CD4-positive, alpha-beta T cell treated with Interleukin-6 at 100 ng/mL for 8 hours (primary cell): ENCODE data around the gene RPS6KA3.
A peak's percentile ranks its signal among the peaks of the same experiment; 100 is the strongest.
"Not testable (repeated sequence)": the region's sequence is repeated elsewhere in the genome, so short reads cannot be mapped to it uniquely, and the experiment has no call there.

Experiments
- DNase-seq: peaks from one replicate; pipeline ENCODE4 v3.0.0-alpha.2; 2020; ENCODE audit warnings: mixed read lengths, low spot score

RPS6KA3 gene

DNA sequence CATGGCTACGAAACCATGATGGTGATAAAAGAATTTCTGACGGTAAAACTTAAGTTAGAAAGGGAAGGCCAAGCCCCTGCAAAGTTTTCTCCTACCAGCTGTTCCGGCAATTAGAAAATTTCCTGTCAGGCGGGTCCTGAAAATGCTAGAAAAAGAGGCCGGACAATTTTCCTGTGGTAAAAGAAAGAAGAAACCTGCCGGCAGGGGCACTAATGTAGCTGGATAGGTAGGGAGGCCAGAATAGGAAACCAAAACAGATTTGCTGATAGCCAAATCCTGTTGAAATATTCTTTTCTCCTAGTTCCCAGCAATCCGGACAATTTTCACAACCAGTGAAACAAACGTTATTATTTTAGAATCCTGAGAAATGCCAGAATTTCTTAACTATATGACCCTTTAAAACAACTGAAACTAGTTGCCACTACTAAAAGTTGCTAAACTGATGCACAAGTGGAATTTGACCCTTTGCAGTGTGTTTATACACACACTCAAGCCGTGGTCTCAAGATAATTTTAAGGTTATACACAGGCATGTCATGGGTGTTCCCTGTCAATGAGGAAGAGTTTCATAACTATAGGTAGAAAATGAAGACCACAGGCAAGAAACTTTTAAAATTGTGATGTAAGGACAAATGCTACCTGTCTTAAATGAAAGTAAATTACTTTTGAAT, 47.7 kb downstream of the RPS6KA3 start:
- no peak for DNase-seq

DNA sequence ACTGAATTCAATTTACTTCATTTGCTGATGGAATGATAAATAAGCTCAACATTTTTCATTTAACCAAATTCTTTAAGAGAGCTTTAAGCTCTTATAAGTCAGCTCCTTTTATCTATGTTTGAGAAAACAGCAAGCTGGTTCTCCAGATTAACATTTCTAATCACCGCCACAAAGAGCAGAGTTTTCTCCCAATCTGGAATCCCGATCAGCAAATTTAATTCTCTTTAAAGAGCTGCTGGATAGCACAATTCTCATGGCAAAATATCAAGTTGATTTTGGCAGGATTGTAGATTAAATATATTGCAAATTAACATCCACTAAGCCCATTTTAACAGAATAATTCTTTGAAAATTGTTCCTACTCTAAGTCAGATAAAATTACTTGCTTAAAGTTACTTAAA, 48.8 kb downstream of the RPS6KA3 start:
- no peak for DNase-seq

DNA sequence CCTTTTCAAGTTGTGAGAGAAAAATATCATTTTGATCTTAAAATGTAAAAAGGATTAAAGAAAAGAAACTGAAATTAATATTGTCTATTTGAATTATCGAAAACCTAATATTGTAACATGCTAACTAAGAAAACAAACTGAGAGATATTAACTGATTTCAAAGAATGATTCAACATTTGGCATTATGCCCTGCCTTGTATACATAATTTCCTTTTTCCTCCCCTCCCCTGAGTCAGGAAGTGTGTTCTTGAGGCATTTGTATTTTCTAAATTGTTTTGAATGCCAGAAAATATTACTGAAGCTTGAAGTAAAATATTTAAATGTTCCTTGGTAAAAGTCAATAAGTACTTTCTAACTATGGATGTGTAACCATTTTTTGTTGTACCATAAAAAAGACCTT, 49.4 kb downstream of the RPS6KA3 start:
- DNase-seq = peak; percentile 21

DNA sequence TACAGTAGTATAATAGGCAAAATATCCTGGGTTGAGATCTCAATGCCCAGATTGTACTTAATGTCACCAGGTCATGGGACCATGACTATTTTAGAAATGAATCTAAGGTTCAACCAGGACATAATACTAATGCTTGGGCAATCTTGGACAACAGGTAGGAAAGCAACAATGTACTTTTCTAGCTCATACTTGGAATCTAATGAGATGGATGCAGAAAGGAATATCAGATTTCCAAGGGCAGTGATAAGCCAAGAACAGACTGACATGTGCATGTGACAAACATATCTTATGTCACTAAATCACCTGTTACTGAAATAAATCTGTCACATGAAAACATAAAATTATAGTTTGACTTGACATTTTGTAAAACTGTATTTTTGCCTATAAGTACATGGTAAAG, 51.1 kb downstream of the RPS6KA3 start:
- no peak for DNase-seq

DNA sequence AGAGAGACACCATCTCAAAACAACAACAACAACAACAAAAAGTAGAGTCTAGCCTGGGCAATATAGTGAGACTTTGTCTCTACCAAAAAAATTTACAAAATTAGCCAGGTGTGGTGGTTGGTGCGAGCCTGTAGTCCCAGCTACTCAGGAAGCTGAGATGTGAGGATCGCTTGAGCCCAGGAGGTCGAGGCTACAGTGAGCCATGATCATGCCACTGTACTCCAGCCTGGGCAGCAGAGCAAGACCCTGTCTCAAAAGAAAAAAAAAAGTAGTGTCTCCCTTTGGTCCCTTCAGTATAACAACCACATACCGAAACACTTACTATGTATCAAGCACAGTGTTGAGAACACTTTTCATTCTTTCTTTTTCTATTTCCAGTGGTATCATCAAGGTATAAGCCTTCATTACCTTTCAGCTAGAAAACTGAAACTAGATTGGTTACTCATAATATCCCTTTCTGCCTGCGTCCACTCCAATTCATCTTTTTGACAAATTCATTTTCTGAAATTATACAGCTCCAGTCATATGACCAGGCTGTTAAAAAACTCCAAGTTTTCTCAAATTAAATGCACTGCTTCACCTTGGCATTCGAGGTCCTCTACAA, 54.1 kb downstream of the RPS6KA3 start:
- DNase-seq = no peak

DNA sequence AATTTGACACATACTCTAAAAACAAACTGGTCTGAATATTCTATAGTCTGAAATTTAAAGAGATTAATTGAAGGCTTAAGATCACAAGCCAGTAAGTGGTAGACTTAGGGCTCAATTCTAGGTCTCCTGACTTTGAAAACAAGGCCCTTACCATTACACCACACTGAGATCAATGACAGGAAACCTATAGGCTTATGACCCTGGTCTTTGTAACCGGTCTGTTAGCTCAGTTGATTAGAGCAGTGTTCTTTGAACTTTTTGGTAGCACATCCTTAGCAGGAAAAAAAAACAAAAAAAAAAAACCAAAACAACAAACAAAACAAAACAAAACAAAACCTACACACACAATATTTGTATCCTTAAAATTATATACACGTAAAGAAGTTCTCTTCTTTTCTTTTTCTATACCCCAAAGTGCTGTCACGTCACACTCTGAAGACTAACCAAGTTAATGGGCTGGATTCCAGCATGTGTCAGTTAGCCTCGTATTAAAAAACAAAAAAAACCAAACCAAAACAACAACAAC, 55.4 kb downstream of the RPS6KA3 start:
- DNase-seq = no peak

DNA sequence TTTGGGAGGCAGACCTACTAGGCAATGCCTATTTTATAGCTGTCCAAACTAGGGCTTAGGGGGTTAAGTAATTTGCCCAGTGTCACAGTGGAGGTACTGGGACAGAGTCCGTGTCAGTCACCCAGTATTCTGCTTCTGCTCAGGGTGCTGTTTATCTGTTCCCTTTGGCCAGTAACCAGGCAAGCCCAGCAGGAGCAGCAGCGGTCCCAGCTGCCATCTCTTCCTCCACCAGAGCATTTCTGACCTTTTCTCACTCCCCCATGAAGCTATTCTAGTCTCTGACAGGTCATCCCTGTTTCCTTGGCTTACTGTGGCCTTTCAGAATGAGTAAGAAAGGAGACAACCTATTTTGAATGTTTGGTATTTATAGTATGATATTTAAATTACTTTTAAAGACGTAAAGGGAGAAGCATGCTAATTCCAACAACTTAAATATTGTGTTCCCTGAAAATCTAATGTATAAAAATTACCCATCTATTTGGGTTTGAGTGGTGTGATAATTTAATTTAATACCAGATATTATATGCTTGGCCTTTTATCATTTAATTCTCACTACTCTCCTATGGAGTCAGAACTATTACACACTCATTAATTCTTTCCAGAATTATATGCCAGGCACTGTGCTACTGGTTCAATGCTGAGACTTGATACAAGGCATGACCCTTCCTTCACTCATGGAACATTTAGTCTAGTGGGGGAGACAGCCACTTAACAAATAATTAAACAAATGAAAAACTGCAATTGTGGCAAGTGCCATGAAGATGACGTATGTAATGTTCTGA, 60.6 kb downstream of the RPS6KA3 start:
- DNase-seq = no peak

DNA sequence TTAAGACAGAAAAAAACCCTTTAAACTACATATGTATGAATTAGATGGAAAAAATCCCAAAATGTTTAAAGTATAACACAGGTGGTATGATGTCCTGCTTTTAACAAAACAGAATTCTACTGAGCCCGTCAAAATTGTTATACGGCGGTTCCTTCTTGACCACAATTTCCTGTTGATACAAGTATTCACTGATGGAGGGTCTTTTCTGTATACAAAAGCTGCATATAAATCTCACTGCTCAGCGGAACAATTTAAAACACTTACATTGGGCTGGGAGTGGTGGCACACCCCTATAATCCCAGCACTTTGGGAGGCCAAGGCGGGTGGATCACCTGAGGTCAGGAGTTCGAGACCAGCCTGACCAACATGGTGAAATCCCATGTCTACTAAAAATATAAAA, 62.4 kb downstream of the RPS6KA3 start:
- DNase-seq = no peak

DNA sequence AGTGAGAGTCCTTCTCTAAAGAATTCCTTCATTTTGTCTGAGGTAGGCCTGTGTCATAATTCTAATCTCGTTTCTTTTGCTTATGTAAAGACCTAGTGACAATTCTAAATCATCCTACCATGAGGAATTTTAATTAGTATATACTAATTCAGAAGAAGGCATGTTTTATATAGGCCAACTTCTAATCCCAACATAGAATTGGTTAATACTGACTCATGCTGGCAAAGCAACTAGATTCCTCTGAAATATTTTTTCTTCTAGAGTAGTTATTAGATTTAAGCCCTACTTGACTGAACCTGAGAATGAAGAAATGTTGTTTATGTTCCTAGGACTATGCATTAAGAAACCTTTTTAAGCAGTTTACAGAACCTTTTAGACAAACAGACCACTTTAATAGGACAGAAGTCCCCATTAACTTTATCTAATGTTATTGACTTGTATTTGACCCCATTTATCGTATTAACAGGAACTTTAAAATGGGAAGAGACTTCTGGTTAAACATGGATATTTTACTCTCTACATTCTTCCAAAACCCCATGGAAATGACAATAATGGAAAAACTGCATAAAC, 69.0 kb downstream of the RPS6KA3 start:
- DNase-seq = no peak

DNA sequence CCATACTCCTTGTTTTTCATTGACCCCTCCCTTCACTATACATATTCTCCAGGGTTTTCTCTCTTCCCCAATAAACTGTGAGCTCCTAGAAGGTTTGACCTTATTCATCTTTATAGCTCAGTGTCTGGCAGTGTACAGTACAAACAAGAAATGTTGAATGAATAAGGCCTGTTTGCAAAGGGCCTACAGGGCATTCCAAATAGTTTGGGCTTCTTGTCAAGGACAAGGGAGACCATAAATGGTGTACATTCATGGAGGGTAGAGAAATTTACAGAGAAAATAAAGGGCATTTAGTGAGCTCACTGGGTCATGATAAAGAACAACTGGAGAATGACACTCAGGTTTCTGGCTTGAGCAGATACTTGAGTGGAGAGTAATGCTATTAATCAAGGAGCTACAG, 77.5 kb downstream of the RPS6KA3 start:
- no peak for DNase-seq

DNA sequence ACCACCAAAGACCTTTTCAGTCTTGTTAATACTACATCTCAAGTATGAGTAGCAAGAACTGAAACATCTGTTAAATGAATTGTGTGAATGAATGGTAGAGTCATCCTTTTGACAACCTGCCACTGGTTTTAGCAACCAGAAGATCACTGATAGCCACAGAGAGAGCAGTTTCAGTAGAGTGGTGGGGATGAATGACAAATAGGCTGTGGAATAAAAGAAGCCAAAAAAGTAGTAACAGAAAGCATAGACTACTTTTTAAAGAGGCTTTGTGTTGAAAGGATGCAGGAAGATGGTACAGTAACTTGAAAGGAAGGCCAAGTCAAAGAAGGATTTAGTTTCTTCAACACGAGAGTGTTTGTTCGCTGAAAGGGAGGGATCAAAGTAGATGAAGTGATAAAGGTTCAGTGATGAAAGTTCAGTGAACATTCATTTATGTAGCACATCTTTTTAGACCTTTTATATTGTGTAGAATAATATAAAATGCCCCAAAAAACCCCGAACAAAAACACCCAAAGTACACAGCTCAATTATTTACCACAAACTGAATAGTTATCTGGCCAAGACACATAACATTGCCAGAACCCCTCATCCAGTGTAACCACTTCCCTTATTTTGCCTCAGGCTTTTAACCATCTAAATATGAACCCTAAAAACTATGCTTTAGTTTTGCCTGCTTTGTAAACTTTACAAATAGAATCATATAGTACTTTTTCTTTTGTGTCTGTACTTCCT, 84.9 kb downstream of the RPS6KA3 start:
- DNase-seq = no peak

DNA sequence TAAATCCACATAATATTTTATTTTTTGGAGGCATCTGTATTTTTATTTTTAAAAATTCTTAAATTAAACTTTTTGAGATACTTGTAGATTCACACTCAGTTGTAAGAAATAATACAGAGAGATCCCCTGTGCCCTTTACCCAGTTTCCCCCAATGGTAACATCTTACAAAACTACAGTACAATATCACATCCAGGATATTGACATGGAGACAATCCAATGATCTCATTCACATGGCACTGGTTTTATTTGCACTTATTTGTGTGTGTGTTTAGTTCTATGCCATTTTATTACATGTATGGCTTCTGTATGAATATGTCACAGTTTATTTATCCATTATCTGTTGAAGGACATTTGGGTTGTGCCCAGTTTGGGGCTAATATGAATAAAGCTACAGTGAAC, 89.6 kb downstream of the RPS6KA3 start:
- DNase-seq = no peak

DNA sequence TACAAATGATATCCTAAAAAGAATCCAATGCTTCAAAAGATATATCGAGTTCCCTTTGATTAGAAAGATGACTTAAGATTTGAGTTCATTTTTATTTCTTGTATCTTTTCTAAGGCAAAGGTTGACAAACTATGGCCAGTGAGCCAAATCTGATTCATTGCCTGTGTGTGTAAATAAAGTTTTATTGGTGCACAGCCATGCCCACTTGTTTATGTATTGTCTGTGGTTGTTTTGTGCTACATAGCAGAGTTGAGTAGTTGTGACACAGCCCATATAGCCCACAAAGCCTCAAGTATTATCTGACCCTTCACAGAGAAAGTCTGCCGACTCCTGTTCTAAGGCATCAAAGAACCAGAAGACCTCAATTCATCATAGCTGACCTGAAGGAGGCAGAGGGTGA, 92.9 kb downstream of the RPS6KA3 start:
- DNase-seq = no peak

DNA sequence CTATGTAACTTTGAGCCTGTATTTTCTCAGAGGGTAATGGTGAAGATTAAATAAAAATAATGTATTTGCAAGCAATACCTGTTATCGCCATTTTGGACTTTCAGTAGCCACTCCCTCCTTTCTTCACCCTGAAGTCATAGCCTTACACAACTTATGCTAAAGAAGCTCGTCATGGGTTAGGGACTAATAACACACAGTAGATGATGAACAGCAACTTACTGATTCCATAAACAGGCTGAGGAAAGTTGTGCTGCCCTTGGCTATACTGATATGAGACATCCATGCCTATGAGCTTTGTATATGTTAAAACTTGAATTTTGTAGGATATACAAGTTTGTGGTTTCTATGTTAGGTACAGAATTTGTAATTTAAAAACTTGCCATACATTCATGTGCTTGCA, 93.4 kb downstream of the RPS6KA3 start:
- no peak for DNase-seq

DNA sequence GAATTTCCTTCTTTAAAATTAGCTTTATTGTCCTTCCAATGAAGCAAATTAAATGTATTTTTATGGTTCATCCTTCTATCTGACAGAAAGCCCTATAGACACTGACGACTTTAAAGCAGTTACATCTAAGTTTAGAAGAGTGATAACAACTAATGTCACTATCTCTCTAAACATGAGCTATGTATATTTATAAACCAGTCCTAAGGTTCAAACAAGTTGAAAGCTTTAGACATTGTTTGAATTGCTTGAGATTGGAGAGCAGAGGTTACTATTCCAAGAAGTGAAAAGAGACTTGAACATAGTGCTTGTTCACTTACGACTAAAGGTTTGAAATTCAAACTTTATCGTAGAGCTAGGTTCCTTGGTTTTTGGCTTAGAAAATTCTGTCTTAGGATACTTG, 94.8 kb downstream of the RPS6KA3 start:
- no peak for DNase-seq

DNA sequence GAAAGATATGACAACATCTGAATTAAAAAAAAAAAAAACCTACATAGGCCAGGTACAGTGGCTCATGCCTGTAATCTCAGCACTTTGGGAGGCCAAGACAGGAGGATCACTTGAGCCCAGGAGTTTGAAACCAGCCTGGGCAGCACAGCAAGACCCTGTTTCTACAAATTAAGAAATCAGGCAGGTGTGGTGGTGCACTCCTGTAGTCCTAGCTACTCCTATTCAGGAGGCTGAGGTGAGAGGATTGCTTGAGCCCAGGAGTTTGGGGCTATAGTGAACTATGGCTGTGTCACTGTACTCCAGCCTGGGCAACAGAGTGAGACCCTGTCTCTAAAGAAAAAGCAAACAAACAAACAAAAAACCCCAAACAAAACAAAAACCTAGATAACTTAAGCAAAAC, 104.2 kb downstream of the RPS6KA3 start:
- not testable (repeated sequence) for DNase-seq

DNA sequence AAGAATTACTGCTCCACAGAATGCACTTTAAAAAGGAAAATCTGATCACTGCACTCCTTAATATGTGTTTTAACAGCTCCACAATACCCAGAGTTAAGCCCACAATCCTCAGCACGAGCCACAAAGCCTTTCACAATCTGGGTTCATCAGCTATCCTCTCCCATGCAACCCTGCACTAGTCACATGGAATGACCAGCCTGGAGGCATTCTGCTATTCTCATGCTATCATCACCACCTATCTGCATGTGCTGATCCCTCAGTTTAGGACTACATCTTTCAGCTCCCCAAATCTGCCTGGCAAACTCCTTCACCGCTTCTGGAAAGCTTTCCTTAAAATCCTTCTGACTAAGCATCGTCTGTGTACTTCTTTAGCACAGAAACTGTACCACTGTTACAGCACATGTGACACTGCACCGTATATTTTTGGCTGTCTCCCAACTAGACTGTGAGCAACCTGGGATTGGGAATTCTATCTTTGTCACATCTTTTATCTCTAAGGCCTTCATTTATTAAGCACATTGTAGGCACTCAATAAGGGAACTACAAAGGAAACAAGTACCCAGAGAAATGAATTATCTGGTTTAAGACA, 106.8 kb downstream of the RPS6KA3 start:
- no peak for DNase-seq

DNA sequence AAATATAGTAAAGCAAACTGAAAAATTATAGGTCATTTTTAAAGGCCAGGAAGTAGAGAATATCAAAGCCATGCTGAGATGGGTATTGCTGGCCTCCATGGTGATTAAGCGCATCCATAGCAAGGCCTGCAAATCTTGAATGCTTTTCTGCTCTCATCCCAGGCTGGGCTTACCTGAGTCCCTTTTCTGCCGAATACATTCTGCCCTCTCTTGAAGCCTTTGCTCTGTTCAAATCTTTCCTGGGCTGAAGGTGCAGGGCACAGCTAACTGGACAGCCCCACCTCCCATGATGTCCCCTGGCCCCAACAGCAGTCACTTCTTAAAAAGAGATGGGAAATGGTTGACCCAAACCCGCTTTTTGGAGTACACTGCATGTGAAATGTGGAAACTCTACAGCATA, 115.0 kb downstream of the RPS6KA3 start:
- DNase-seq = no peak

DNA sequence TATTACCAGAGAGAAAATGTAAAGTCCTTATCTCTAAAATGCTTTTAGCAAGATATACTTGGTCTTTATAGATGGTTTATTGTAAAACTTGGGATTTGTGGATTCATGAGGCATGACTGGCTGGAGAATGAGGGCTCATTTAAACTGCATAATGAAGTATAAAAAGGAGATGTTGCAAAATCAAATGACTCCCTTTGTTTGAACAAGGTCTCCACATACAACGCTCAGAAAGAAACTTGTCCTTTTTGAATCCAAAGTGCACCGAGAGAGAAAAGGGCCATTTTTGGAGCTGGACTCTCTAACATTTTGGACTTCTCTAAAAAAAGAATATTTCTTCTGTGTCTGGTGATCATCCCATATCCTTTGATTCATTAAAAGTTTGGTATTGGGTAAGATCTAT, 117.4 kb downstream of the RPS6KA3 start:
- DNase-seq = no peak

DNA sequence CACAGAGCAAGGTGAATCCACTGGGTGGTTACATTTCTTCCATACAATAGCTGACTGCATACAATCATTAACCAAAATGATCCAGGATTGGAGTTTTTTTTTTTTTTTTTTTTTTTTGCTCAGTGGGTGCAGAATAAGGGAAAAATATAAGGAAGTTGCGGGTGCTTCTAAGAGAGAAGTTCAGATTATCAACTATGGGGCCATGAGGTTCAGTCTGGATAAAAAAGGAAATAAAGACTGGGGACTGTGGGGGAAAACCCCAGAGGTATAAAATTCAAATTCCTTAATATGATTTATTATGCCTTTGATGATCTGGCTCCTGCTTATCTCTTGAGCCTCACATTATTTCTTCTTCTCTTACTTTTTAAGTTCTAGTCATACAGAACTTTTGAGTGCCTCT, 119.1 kb downstream of the RPS6KA3 start:
- no peak for DNase-seq

DNA sequence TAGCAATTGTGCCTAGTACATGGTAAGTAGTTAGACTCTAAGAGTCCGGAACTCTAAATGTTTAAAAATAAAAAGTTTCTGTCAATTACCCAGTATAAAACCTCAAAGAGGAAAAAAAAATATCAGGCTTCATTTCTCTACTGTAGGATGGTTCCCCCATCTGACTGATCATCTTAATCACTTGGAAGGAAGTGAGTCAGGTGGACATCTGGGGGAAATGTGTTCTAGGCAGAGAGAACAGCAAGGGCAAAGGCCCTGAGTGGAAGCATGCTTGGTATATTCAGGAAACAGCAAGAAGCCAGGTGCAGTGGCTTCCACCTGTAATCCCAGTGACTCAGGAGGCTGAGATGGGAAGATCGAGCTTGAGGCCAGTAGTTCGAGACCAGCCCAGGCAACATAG, 122.2 kb downstream of the RPS6KA3 start:
- DNase-seq = no peak

DNA sequence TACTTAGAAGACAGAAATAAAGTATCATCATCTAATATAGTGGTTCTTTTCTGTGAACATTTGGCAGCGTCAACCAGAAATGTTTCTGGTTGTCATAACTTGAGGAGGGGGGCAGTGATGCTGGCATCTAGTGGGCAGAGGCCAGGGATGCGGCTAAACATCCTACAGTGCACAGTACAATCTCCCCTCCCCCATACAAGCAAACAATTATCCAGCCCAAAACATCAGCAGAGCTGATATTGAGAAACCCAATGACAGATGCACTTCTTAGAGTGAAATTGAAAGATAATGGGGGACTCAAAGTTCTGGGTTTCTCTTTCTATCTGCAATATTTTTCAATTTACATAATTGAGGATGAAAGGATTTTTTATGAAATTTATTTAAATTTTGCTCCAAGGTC, 123.1 kb downstream of the RPS6KA3 start:
- DNase-seq = no peak
